Left lobe of liver (tissue), 1 donor: Measurements from ENCODE around the gene SP5. TPM values are rescaled to one million over a fixed set of nuclear protein-coding genes. Genes with fewer than 3 reads are reported as not detected.

Experiments used
- total RNA-seq: library from RNA; stranded (reverse); gene quantifications from one replicate; pipeline ENCODE4 v1.2.1, GENCODE V29; 2021
- donor health status: DM: no; HTN: yes; CAD: no.

The SP5 gene
- total RNA-seq, 1 donor from 2014 or later = 2.6 TPM

Other genes with a start within 250 kb of the SP5 start
- gene ERICH2, start 55.0 kb downstream of the SP5 start, total RNA-seq = 1.5 TPM
- not detected for gene GAD1, start 101.5 kb downstream of the SP5 start, total RNA-seq
- gene GORASP2, start 213.9 kb downstream of the SP5 start, total RNA-seq = 30.4 TPM